Amniotic stem cell (primary cell): ENCODE results near the gene FPGS.
"Not testable (repeated sequence)": the region's sequence is repeated elsewhere in the genome, so short reads cannot be mapped to it uniquely, and the experiment has no call there.

Source experiments
- DNase-seq: peaks from one replicate; lab custom pipeline; 2025; lab: John Stamatoyannopoulos, UW

FPGS gene

DNA sequence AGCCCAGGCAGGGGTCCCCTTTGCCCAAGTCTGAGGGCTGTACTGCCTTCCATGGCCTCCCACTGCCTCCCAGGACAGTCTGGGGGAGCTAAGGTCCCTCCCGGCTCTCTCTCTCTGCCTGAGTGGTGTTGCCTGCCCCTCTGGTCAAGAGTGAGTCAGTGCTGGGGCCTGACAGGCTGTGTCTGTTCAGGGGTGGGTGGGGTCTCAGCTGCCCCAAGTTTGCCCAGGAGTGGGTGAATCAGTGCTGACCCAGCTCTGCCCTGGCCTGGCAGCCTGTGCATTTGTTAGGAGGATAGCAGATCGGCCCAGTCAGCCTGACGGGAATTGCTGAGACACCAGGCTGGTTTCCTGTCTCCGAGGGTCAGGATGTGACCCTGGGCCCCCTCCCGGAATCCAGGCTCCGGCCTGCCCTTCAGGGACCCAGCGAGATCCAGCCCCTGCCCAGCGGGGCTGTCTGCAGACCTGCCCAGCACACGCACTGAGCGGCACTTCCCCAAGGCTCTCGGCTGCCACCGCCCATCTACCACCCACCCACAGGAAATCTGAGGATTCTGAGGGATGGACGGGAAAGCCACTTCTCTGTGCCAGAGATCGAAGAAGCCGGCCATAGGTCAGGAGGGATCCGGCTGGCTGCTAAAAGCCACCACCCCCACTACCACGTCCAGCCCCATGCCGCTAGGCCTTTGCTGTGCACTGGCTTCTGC lies 35.8 kb downstream of the FPGS start:
- DNase-seq = peak; percentile 80

- DNase-seq = no peak
These were observed 38.6 kb downstream of the FPGS start for GRCh38 chr9:127841087-127841835.

GRCh38 chr9:127844821-127845359 lies 42.2 kb downstream of the FPGS start:
- DNase-seq = no peak

GRCh38 chr9:127845619-127846018 lies 42.9 kb downstream of the FPGS start:
- DNase-seq = not testable (repeated sequence)

GRCh38 chr9:127846443-127847177 lies 43.9 kb downstream of the FPGS start:
- no peak for DNase-seq

DNA sequence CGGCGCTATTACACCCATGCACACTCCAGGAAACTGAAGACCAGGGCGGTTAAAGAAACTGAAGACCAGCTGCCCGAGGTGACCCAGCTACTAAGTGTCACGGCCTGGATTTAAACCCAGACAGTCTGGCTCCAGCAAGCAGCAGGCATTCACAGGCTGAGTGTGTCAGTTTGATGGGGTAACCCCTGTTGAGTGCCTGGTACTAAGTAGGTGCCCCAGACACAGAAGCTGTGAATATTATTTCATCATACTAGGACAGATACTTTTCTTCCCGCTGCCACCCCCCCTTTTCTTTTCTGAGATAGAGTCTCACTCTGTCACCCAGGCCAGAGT lies 44.5 kb downstream of the FPGS start:
- no peak for DNase-seq

DNA sequence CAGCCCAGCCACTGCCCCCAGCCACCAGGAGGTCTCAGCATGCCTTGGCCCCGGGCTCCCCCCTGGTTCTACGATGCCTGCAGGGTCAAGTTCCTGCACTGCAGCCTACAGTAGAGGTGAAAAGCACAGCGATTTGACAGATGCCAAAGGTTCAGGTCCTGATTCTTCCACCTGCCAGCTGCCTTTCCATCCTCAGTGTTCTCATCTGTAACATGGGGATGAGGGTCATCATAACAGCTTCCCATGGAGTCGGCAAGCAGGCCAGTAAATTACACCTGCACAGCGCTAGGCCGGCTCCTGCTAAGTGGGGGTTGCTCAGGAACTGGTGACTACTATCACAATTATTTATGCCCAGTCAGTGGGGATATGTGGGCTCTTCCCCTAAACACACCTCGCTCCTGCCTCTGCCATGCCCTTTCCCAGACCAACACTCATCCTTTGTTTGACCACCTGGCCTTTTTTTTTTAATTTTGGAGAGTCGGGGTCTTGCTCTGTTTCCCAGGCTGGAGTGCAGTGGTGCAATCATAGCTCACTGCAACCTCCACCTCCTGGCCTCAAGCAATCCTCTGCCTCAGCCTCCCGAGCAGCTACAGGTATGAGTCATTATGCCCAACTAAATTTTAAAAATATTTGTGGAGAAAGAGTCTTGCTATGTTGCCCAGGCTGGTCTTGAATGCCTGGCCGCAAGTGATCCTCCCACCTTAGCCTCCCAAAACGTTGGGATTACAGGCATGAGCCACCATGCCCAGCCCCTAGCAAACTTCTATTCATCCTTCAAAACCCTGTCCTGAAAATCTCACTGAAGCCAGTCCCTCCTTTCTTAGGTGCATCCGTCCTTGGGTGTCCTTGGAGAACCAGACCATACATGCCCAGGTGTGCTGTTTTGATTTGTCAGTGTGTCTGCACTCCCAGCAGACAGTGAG lies 45.4 kb downstream of the FPGS start:
- no peak for DNase-seq

- DNase-seq = no peak
These were observed 46.2 kb downstream of the FPGS start for GRCh38 chr9:127848756-127849504.

DNA sequence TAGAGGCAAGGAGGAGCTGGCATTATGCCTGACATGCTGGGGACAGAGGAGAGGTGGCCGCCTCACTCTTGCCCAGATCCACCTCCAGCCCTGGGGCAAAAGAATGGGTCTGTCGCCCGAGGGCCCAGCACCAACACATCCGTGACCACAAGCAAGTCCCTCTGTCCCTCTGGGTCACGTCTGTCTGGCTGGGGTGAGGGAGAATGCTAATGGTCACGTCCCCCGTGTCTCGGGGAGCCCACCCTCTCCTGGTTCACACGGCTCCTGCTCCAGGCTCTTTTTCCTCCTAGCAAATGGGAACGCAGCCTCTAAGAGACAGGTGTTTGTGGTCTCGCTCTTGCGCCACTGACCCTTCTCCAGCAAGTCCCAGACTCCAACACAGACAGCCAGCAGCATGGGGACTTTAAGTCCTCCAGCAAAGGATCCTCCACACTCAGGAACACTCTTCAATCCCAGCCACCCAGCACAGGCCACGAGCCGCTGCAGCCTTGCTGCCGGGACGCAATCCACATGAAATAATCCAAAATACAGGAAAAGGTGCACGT lies 47.7 kb downstream of the FPGS start:
- DNase-seq = no peak

GRCh38 chr9:127852829-127853228 lies 50.1 kb downstream of the FPGS start:
- DNase-seq = no peak

- DNase-seq = no peak
These were observed 50.9 kb downstream of the FPGS start for GRCh38 chr9:127853312-127854183.

GRCh38 chr9:127854184-127854806 lies 51.6 kb downstream of the FPGS start, which contains the start of gene ENG:
TSS of gene ENG (minus strand) at chr9:127854658. CDS start at chr9:127854355, 303 bp downstream.
- DNase-seq = peak; percentile 44

DNA sequence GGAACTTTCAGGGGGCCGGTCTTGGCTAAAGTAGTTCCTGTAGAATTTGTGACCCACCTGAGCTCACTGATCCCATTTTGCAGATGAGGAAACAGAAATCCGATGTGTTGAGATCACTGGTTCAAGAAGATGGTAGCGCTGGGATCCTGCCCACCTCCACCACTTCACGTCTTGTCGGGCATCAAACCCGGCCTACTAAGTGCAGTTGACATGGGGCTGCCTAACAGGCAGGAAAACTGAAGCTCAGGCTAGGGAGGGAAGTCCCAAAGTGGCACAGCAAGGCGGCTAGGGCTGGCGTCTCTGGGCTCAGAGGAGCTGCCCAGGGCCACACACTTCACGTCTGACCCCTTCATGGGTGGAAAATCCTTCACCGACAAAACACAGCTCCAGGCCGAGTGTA lies 52.3 kb downstream of the FPGS start:
- DNase-seq = no peak

- no peak for DNase-seq
These were observed 52.8 kb downstream of the FPGS start for GRCh38 chr9:127855522-127855921.

- DNase-seq = no peak
These were observed 53.5 kb downstream of the FPGS start for GRCh38 chr9:127856094-127856728.

DNA sequence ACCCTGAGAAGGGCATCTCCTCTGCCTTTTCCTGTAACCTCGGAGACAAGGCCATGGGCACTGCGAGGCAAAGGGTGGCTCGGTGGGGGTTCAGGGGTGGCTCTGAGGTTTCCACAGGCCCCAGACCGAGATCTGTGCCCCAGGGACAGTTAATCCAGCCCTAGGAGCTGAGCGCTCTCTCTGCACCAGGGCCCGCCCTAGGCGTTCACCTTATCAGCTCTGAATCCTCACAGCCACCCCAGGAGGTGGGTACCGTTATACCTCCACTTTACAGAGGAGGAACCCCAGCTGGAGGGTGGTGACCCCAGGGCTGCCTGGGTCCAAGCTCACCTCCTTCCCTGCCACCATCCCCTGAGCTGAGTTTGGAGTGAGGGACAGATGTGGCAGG lies 54.0 kb downstream of the FPGS start:
- no peak for DNase-seq

DNA sequence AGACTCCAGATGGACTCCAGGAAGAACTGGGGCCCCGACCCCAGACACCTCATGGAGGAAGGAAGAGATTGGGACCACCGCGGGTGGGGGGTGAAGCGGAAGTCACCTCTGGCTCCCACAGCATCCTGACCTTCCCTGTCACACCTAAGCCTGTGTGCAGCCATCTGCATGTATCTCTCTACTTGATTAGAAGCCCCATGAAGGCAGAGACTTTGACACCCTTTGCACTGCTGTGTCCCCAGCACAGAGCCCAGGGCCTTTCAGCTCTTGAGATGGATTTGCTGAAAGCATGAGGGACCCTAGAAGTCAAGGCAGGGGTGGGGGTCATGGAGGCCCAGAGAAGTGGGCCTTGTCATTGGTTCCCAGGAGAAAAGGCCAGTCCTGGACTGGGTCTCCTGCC lies 54.6 kb downstream of the FPGS start:
- DNase-seq = no peak

DNA sequence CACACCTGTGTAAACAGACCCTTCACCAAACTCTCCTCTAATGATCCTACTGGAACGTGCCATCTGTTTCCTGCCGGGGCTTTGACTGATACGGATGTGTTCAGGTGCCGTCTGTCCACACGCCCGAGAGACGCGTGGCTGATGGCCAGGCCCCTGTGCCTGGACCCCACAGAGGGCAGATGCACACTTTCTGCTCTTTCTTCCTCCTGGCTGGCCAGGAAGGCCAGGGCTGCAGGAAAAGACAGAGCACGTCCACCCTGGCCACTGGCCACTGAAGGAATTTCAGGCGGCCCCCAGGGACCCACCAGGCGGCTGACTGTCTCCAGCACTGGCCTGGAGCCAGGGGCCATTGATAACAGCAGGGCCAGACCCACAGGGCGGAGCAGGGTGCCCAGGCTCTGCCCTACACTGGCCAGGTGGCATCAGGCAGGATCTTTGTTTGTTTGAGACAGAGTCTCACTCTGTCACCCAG lies 55.4 kb downstream of the FPGS start:
- no peak for DNase-seq
